HG02870 (cell line): Measurements from ENCODE around the gene SPATS1.
"Not testable (repeated sequence)": the region's sequence is repeated elsewhere in the genome, so short reads cannot be mapped to it uniquely, and the experiment has no call there.

ENCODE experiments used
- ATAC-seq: cut with Tn5 transposase; IDR thresholded peaks from one replicate; pipeline ENCODE4 v1.9.1; 2021; ENCODE audit warnings: mild to moderate bottlenecking, moderate library complexity; ENCODE audit not compliant: unreplicated experiment

The SPATS1 gene

DNA sequence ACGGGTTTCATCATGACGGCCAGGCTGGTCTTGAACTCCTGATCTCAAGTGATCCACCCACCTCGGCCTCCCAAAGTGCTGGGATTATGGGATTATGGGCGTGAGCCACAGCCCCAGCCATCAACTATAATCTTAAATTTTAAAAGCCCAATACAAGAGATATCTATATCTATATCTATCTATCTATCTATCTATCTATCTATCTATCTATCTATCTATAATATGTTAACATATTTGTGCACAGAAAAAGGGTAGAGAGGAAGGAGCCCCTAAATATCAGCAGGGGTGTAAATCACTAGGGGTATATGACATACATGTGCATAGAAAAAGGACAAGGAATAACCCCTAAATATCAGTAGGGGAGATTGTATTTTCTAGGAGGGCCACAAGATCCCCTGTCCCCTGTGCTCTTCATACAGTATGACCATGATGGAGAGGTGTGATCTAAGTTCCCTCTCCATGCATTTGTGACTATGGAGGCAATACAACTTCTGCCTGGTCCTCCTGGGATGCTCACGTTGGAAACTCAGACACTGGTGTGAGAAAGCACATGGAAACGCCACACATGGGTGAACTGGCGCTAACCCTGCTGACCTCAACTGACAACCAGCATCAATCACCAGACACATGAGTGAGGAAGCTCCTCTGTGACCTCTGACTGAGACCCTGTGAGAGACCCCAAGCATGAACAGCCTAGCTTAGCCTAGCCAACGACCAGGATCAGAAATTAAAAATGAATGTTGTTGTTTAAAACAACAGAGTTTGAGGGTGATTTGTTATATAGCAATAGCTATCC, 1.2 kb upstream of the SPATS1 start:
- ATAC-seq, result no peak

- no peak for ATAC-seq
Measured at GRCh38 chr6:44342052-44342451, 398 bp upstream of the SPATS1 start.

GRCh38 chr6:44346818-44347217, 4.4 kb downstream of the SPATS1 start:
- not testable (repeated sequence) for ATAC-seq

- no peak for ATAC-seq
Measured at GRCh38 chr6:44349904-44350649, 7.6 kb downstream of the SPATS1 start.

DNA sequence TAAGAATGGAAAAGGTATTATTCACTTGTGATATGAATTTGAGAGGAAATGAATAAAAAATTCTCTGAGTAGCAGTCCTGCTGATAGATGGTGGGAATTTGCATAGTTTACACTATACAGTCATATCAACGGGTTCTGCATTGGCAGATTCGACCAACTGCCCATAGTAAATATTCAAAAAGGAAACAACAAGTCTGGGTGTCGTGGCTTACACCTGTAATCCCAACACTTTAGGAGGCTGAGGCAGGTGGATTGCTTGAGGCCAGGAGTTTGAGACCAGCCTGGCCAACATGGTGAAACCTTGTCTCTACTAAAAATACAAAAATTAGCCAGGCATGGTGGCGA, 8.2 kb downstream of the SPATS1 start:
- not testable (repeated sequence) for ATAC-seq

- ATAC-seq, result no peak
Measured at GRCh38 chr6:44352259-44352658, 9.8 kb downstream of the SPATS1 start.

- no peak for ATAC-seq
Measured at GRCh38 chr6:44353336-44353735, 10.9 kb downstream of the SPATS1 start.

DNA sequence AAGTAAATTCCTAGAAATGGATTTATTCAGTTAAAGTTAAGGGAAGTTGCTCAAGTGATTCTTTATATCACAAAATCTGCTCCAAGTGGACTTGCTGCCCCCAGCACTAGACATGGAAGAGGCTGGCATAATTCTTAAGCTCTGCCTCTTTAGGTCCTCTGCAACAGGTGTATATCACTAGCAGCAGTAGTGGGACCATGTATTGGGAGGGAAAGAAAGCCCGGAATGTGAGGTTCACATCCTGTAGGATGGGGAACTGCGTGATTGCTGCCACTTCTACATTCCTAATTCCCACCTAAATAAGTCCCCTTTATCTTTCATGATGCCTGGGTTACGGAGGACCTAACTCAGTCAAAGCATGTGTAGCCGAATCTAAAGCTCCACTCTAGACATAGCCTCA, 13.2 kb downstream of the SPATS1 start:
- ATAC-seq, result no peak

DNA sequence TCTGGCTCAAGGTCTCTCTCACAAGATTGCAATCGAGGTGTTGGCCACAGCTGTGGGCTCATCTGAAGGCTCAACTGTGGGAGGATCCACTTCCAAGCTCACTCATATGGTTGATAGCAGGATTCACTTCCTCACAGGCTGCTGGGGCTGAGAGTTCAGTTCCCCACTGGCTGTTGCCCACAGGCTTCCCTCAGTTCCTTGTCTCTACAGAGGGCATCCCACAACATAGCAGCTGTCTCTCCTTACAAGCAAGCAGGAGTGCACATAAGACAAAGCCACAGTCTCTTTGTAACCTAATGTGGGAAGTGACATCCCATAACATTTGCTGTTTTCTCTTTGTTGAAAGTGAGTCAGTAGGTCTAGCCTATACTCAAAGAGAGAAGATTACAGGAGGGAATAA, 14.0 kb downstream of the SPATS1 start:
- no peak for ATAC-seq

- no peak for ATAC-seq
Measured at GRCh38 chr6:44359973-44360372, 17.5 kb downstream of the SPATS1 start.

DNA sequence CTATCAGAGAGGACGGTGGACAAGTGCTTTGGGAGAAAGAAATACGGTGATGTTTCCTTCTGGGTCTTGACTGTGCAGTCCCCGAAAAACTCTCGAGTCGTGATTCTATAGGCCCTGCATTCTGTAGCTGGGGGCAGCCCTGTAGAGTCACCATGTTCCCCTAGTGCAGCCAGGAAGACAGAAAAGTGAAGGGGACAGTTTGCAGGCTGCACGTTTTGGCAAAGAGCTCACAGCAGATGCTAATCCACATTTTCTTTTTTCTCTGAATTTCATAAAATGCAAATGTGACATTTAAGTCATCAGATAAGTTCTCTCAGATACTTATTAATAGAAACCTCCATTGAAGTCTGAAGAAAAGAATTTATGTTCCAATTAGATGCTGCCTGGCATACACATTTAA, 19.5 kb downstream of the SPATS1 start:
- no peak for ATAC-seq

GRCh38 chr6:44363377-44363926, 21.0 kb downstream of the SPATS1 start:
- no peak for ATAC-seq

GRCh38 chr6:44366781-44367180, 24.3 kb downstream of the SPATS1 start:
- ATAC-seq, result no peak

- ATAC-seq, result no peak
Measured at GRCh38 chr6:44367681-44368080, 25.2 kb downstream of the SPATS1 start.

GRCh38 chr6:44373051-44373450, 30.6 kb downstream of the SPATS1 start:
- ATAC-seq, result no peak

GRCh38 chr6:44373787-44374186, 31.3 kb downstream of the SPATS1 start:
- ATAC-seq, result no peak

GRCh38 chr6:44375071-44375470, 32.6 kb downstream of the SPATS1 start:
- no peak for ATAC-seq

DNA sequence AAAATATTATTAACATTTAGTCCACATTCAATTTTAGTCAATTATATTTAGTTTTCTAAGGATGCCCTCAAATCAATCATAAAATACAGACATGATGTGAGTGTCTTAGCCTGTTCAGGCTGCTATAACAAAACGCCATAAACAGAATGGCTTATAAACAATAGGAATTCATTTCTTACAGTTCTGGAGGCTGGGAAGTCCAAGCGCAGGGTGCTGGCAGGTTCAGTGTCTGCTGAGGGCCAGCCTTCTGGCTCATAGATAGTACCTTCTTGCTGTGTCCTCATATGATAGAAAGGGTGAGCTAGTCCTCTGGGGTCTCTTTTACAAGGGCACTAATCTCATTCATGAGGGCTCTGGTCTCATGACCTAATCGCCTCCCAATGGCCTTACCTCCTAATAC, 35.0 kb downstream of the SPATS1 start:
- no peak for ATAC-seq

DNA sequence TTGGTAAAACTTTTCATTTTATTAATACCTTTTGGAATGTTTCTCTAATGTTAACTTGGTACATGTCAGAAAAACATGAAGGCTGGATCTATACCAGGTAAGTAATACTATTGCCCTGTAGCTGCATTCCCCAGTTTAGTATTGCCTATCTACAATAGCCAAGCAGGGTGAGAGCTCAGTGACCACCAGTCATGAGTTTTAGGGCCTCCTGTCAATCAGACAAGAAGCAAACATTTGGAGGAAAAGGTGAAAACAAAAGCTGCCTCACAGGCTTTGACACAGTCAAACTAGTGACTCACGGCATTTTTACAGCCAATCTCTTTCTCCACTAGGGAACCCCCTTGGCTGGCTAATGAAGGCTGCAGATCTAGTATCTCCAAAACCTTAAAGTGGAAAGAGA, 35.5 kb downstream of the SPATS1 start:
- no peak for ATAC-seq

GRCh38 chr6:44381739-44382138, 39.3 kb downstream of the SPATS1 start:
- no peak for ATAC-seq

DNA sequence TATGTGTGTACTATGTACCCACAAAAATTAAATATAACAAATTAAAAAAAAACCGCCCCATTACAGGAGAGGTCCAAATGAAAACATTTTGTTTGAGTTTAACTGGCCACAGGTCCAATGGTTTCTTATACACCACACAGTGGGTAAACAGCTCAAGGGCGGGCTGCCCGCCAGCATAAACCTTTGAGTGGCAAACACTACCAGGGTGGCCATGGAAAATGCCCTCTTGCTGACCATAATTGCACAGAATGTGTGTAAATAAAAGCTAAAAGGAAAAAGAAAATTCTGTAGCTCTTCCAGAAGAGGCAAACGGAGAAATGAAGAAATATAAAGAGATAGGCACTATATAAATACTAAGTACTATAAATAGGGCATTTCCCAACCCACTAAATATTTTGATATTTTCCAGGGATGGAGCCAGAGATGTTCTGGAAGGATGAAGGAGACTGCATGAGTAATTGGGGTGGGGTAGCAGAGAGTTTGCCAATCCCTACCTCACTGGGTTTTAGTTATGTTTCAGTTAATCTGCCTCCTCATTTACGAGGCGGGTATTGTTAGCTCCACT, 44.0 kb downstream of the SPATS1 start:
- ATAC-seq, result no peak

- ATAC-seq, result no peak
Measured at GRCh38 chr6:44386929-44387345, 44.5 kb downstream of the SPATS1 start.
